PFSK-1 (cell line): ENCODE measurements around the gene PRR7.

Source experiments
- FOXP2 ChIP-seq: optimal IDR thresholded peaks from 2 replicates; pipeline ENCODE3; 2011; ENCODE audit warnings: borderline replicate concordance, control low read depth, inconsistent platforms; ENCODE audit not compliant: insufficient read depth; ENCODE audit errors: extremely low read length, extremely low read depth
- POLR2AphosphoS5 ChIP-seq: IDR thresholded peaks from 2 replicates; pipeline ENCODE4 v1.6.1; 2012; ENCODE audit warnings: low read depth, mild to moderate bottlenecking, control low read depth, low read length, moderate library complexity
- SIN3A ChIP-seq: IDR thresholded peaks from 2 replicates; pipeline ENCODE4 v1.6.1; 2012; ENCODE audit warnings: mild to moderate bottlenecking, low read length, moderate library complexity, borderline replicate concordance; ENCODE audit not compliant: insufficient read depth
- TAF1 ChIP-seq: IDR thresholded peaks from 2 replicates; pipeline ENCODE4 v1.6.1; 2012; ENCODE audit warnings: low read length, control low read depth, borderline replicate concordance; ENCODE audit not compliant: insufficient read depth
- TF ChIP-seq, protein P1 (sequence below), 2 experiments: IDR thresholded peaks; 2 replicates each; pipeline versions ENCODE4 v1.6.1 to v1.8.0; 2011 to 2012; ENCODE audit warnings: low read depth in 2 of 2, low read length in 2 of 2, control low read depth in 1 of 2, inconsistent platforms in 1 of 2, mild to moderate bottlenecking in 1 of 2, moderate library complexity in 1 of 2; ENCODE audit not compliant: insufficient read depth in 1 of 2

PRR7 gene

DNA sequence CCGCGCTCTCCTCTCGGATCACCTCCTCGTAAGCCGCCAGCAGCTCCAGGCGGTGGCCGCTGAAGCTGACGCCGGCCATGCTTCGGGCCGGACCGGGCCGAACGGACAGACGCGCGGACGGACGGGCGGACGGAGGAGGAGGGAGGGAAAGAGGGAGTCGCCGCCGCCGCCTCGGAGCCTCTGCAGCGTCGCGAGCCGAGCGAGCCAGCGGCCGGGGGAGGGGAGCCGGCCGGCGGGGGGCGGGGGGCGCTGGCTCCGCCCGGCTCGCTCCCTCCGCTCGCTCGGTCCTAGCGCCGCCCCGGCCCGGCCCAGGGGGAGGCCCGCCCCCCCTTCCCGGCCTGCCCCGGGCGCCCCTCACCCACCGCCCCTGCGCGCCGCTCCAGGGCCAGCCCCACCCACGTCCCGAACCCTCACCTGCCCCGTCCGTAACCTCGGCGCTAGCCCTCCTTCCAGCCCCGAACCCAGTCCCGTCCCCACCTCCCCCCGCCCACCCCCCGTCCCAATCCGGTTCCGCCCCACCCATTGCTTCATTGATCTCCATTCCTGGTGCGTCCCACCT, 26.9 kb downstream of the PRR7 start, which contains the start of gene DBN1:
TSS of gene DBN1 (minus strand) at position 192 of the 559 bp plus-strand sequence. CDS start at position 79, 113 bp downstream.
- TF ChIP-seq TAF1 (0 out of 2 replicates have a peak, but pooled peaks have one; percentile 26), SIN3A (no peak), POLR2AphosphoS5 (peak; percentile 66), FOXP2 (no peak)

DNA sequence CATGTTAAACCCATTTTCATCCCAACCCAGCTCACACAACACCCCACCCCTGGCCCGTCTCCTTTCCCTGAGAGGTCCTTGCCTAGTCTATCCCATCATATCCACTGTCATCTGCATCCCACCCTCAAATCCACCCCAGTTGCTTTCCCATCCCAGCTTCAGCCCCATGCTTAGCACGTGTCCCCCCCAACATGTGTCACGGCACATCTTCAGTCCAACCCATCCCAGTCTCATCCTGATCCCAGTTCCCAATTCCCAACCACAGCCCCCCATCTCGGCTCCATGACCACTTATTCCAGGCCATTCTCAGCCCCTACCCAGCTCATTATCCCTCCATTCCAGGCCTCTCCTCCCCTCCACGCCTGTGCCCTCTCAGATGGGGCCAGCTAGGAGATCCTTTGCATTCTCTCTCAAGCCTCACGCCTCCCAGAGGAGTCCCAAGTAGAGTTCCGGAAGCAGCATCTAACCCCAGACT, 27.4 kb downstream of the PRR7 start:
- TF ChIP-seq, protein P1, sequence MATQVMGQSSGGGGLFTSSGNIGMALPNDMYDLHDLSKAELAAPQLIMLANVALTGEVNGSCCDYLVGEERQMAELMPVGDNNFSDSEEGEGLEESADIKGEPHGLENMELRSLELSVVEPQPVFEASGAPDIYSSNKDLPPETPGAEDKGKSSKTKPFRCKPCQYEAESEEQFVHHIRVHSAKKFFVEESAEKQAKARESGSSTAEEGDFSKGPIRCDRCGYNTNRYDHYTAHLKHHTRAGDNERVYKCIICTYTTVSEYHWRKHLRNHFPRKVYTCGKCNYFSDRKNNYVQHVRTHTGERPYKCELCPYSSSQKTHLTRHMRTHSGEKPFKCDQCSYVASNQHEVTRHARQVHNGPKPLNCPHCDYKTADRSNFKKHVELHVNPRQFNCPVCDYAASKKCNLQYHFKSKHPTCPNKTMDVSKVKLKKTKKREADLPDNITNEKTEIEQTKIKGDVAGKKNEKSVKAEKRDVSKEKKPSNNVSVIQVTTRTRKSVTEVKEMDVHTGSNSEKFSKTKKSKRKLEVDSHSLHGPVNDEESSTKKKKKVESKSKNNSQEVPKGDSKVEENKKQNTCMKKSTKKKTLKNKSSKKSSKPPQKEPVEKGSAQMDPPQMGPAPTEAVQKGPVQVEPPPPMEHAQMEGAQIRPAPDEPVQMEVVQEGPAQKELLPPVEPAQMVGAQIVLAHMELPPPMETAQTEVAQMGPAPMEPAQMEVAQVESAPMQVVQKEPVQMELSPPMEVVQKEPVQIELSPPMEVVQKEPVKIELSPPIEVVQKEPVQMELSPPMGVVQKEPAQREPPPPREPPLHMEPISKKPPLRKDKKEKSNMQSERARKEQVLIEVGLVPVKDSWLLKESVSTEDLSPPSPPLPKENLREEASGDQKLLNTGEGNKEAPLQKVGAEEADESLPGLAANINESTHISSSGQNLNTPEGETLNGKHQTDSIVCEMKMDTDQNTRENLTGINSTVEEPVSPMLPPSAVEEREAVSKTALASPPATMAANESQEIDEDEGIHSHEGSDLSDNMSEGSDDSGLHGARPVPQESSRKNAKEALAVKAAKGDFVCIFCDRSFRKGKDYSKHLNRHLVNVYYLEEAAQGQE (IDR thresholded peaks at IDR 0.05; ENCODE audit: insufficient read depth in 1 of 2, low read depth in 2 of 2, low read length in 2 of 2): no peak
- TF ChIP-seq POLR2AphosphoS5 (no peak), SIN3A (no peak), FOXP2 (no peak), TAF1 (no peak)

DNA sequence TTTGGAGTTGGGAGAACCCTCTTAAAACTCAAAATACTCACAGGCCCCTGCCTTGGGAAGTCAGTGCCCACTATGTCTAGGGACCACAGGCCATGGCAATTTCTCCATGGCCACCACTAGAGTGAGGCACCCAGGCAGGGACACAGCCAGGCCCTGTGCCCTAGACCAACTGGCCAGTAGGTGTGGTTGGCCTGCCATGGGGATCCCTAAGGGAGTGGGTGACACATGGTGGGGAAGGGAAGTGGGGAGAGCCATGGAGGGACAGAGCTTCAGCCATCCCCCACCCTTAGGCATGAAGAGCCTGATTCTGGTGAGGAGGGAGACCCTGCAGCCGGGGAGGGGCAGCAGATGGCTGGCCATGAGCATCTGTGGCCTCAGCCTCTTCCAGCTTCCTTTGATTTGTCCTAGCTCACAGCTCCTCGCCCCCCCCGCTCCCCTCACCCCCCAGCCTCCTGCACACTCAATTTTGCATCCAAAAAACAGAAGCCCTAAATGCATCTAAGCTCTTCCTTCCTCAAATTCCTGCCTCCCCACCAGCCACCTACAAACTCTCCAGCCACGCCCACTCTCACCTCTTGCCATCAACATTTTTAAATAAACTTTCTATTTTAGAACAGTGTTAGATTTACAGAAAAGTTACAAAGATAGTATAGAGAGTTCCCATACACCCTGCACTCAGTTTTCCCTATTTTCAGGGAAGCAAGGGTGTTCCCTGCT, 28.4 kb downstream of the PRR7 start:
- TF ChIP-seq, protein P1 (IDR thresholded peaks at IDR 0.05; ENCODE audit: insufficient read depth in 1 of 2, low read depth in 2 of 2, low read length in 2 of 2): no peak
- TF ChIP-seq SIN3A: no peak
- TF ChIP-seq TAF1: no peak
- TF ChIP-seq POLR2AphosphoS5: no peak

DNA sequence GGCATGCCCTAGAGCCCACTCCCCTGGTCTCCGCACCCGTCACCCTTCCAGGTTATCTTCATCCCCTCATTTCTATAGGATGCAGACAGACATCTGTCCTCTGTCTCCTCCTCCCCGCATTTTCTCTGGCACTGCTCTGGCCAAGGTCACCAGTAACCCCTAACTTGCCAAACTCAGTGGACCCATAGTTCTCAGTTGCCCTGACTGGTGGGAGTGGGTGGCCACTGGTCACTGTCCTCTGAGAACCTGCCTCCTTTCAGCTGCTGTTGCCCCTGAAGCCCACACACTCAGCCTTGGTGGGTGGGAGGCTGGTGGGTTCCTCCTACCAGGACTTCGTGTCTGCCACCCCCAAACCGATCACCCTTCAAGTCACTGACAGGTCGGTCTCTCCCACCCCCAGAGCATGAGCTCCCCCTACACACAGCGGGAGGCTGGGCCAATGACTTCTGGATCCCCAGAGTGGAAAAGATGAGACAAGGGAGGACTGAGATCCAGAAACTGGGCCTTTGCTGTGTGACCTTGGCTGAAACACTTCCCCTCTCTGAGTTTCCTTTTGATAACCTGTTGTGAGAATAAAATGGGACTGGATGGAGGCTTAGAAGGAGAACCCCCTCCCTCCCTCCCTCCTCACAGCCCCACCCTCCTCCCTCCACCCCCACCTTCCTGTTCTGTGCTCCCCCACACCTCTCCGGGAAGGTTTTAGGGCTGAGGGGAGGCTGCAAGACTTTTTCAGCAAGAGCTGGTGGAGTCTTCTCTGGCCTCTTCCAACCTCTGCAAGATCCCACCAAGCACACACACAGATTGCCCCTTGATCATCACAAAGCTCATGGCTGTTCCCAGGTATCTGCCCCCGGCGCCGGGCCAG, 29.2 kb downstream of the PRR7 start:
- TF ChIP-seq SIN3A (no peak), TAF1 (no peak), FOXP2 (no peak), POLR2AphosphoS5 (no peak)
- TF ChIP-seq, protein P1 (IDR thresholded peaks at IDR 0.05; ENCODE audit: insufficient read depth in 1 of 2, low read depth in 2 of 2, low read length in 2 of 2): no peak

DNA sequence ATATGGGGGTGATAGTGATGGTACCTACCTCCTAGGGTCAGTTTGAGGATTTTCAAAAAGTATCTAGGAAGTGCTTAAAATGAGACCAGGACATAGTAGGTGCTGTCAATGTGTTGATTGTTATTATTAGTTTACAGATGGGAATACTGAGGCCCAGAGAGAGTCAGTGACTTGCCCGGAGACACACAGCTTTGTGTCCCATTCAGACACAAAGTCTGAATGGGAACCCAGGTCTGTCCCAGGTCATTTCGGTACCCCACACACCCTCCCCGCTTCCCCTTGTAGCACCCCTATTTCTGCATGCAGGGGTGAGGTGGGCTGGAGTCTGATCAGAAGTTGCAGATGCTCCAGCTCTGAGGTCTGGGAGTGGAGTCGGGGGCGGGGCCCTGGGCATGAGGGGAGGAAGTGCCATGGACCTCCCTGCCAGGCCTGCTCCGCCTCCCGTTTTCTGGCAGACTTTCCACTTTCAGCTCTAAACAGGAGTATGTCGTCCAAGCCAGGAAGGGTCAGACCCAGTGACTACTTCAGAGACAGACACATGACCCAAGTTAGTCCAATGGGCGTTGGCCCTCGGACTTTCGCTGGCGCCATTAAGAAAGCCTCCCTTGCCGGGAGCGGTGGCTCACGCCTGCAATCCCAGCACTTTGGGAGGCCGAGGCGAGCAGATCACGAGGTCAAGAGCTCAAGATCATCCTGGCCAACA, 30.1 kb downstream of the PRR7 start:
- TF ChIP-seq SIN3A: no peak
- TF ChIP-seq, protein P1 (IDR thresholded peaks at IDR 0.05; ENCODE audit: insufficient read depth in 1 of 2, low read depth in 2 of 2, low read length in 2 of 2): no peak
- TF ChIP-seq TAF1: no peak
- no peak for TF ChIP-seq POLR2AphosphoS5
